KG1 (cell line): Measurements from ENCODE around the gene CDC14B.

Experiments
- DNase-seq: peaks from one replicate; lab custom pipeline; 2025; lab: John Stamatoyannopoulos, UW

The CDC14B gene

GRCh38 chr9:96484521-96484931, 135.1 kb downstream of the CDC14B start:
- DNase-seq, result no peak

GRCh38 chr9:96483733-96484390, 135.8 kb downstream of the CDC14B start:
- no peak for DNase-seq

GRCh38 chr9:96483197-96483596, 136.4 kb downstream of the CDC14B start:
- no peak for DNase-seq

GRCh38 chr9:96482476-96482875, 137.2 kb downstream of the CDC14B start:
- DNase-seq, result no peak

GRCh38 chr9:96480736-96481135, 138.9 kb downstream of the CDC14B start:
- DNase-seq, result no peak

- no peak for DNase-seq
These were observed 140.7 kb downstream of the CDC14B start for GRCh38 chr9:96478829-96479371.

GRCh38 chr9:96476591-96476990, 143.1 kb downstream of the CDC14B start:
- no peak for DNase-seq

- no peak for DNase-seq
These were observed 143.6 kb downstream of the CDC14B start for GRCh38 chr9:96476013-96476412.

- DNase-seq, result no peak
These were observed 151.9 kb downstream of the CDC14B start for GRCh38 chr9:96467784-96468183.

- no peak for DNase-seq
These were observed 155.2 kb downstream of the CDC14B start for GRCh38 chr9:96464426-96464825.

- no peak for DNase-seq
These were observed 157.1 kb downstream of the CDC14B start for GRCh38 chr9:96462541-96462940.

GRCh38 chr9:96461336-96461735, 158.3 kb downstream of the CDC14B start:
- no peak for DNase-seq

- no peak for DNase-seq
These were observed 158.8 kb downstream of the CDC14B start for GRCh38 chr9:96460882-96461281.

- DNase-seq, result no peak
These were observed 159.2 kb downstream of the CDC14B start for GRCh38 chr9:96460470-96460869.

GRCh38 chr9:96459268-96460007, 160.2 kb downstream of the CDC14B start:
- DNase-seq, result no peak

- no peak for DNase-seq
These were observed 161.4 kb downstream of the CDC14B start for GRCh38 chr9:96458226-96458625.

GRCh38 chr9:96457266-96457665, 162.4 kb downstream of the CDC14B start:
- no peak for DNase-seq

- DNase-seq, result no peak
These were observed 166.0 kb downstream of the CDC14B start for GRCh38 chr9:96453625-96454024.

GRCh38 chr9:96450613-96451528, 168.8 kb downstream of the CDC14B start:
- DNase-seq, result no peak
